ENCODE results near the gene BRINP1.
"Not testable (repeated sequence)": the region's sequence is repeated elsewhere in the genome, so short reads cannot be mapped to it uniquely, and the experiment has no call there.

BRINP1 gene

GRCh38 chr9:119177196-119177595, 192.0 kb downstream of the BRINP1 start:
- no peaks in the 10 kb centered on the region for H3K4me1 ChIP-seq (ENCODE audit: control insufficient read depth in 2 of 2, insufficient read depth in 2 of 2, low read length in 2 of 2)
- H3K27ac ChIP-seq (ENCODE audit: low read depth in 2 of 2, low read length in 2 of 2), result no peak overlapping the region
- no peaks in the 10 kb centered on the region for H3K36me3 ChIP-seq (ENCODE audit: control insufficient read depth in 2 of 2, insufficient read depth in 2 of 2, low read length in 2 of 2)
- H3K9ac ChIP-seq (ENCODE audit: low read depth in 1 of 2, low read length in 2 of 2), result no peak overlapping the region
- H3K27me3 ChIP-seq (ENCODE audit: control insufficient read depth in 2 of 2, insufficient read depth in 2 of 2, low read length in 2 of 2), result no peaks in the 10 kb centered on the region
- no peaks in the 10 kb centered on the region for H3K9me3 ChIP-seq (ENCODE audit: control insufficient read depth in 2 of 2, low read length in 2 of 2)
- no peak overlapping the region for H3K4me3 ChIP-seq (ENCODE audit: low read length in 2 of 2)

GRCh38 chr9:119175581-119175980, 193.7 kb downstream of the BRINP1 start:
- Histone ChIP-seq H3K4me3 (ENCODE audit: low read length in 2 of 2) (no peak overlapping the region), H3K27ac (ENCODE audit: low read depth in 2 of 2, low read length in 2 of 2) (no peak overlapping the region), H3K9me3 (ENCODE audit: control insufficient read depth in 2 of 2, low read length in 2 of 2) (no peaks in the 10 kb centered on the region), H3K9ac (ENCODE audit: low read depth in 1 of 2, low read length in 2 of 2) (no peak overlapping the region), H3K4me1 (ENCODE audit: control insufficient read depth in 2 of 2, insufficient read depth in 2 of 2, low read length in 2 of 2) (no peaks in the 10 kb centered on the region), H3K27me3 (ENCODE audit: control insufficient read depth in 2 of 2, insufficient read depth in 2 of 2, low read length in 2 of 2) (no peaks in the 10 kb centered on the region), H3K36me3 (ENCODE audit: control insufficient read depth in 2 of 2, insufficient read depth in 2 of 2, low read length in 2 of 2) (no peaks in the 10 kb centered on the region)

- H3K9ac ChIP-seq (ENCODE audit: low read depth in 1 of 2, low read length in 2 of 2); H3K36me3 ChIP-seq (ENCODE audit: control insufficient read depth in 2 of 2, insufficient read depth in 2 of 2, low read length in 2 of 2); H3K4me3 ChIP-seq (ENCODE audit: low read length in 2 of 2): not testable (repeated sequence)
These were observed 200.0 kb downstream of the BRINP1 start for GRCh38 chr9:119169222-119169621.

GRCh38 chr9:119167876-119168275, 201.4 kb downstream of the BRINP1 start:
- Histone ChIP-seq H3K36me3 (ENCODE audit: control insufficient read depth in 2 of 2, insufficient read depth in 2 of 2, low read length in 2 of 2) (no peaks in the 10 kb centered on the region), H3K9me3 (ENCODE audit: control insufficient read depth in 2 of 2, low read length in 2 of 2) (no peaks in the 10 kb centered on the region), H3K27ac (ENCODE audit: low read depth in 2 of 2, low read length in 2 of 2) (no peak overlapping the region), H3K27me3 (ENCODE audit: control insufficient read depth in 2 of 2, insufficient read depth in 2 of 2, low read length in 2 of 2) (no peaks in the 10 kb centered on the region), H3K4me3 (ENCODE audit: low read length in 2 of 2) (no peak overlapping the region), H3K4me1 (ENCODE audit: control insufficient read depth in 2 of 2, insufficient read depth in 2 of 2, low read length in 2 of 2) (no peaks in the 10 kb centered on the region), H3K9ac (ENCODE audit: low read depth in 1 of 2, low read length in 2 of 2) (no peak overlapping the region)

More at GRCh38 chr9:119169222-119169621, 200.0 kb downstream of the BRINP1 start:
- not testable (repeated sequence) for H3K9me3 ChIP-seq (ENCODE audit: control insufficient read depth in 2 of 2, low read length in 2 of 2); H3K4me1 ChIP-seq (ENCODE audit: control insufficient read depth in 2 of 2, insufficient read depth in 2 of 2, low read length in 2 of 2); H3K27me3 ChIP-seq (ENCODE audit: control insufficient read depth in 2 of 2, insufficient read depth in 2 of 2, low read length in 2 of 2); H3K27ac ChIP-seq (ENCODE audit: low read depth in 2 of 2, low read length in 2 of 2)

- H3K4me3 ChIP-seq (ENCODE audit: low read length in 2 of 2), result no peak overlapping the region
- no peaks in the 10 kb centered on the region for H3K36me3 ChIP-seq (ENCODE audit: control insufficient read depth in 2 of 2, insufficient read depth in 2 of 2, low read length in 2 of 2)
- H3K9me3 ChIP-seq (ENCODE audit: control insufficient read depth in 2 of 2, low read length in 2 of 2), result no peaks in the 10 kb centered on the region
- no peaks in the 10 kb centered on the region for H3K4me1 ChIP-seq (ENCODE audit: control insufficient read depth in 2 of 2, insufficient read depth in 2 of 2, low read length in 2 of 2)
- H3K27ac ChIP-seq (ENCODE audit: low read depth in 2 of 2, low read length in 2 of 2), result no peak overlapping the region
- H3K9ac ChIP-seq (ENCODE audit: low read depth in 1 of 2, low read length in 2 of 2), result no peak overlapping the region
- H3K27me3 ChIP-seq (ENCODE audit: control insufficient read depth in 2 of 2, insufficient read depth in 2 of 2, low read length in 2 of 2), result no peaks in the 10 kb centered on the region
These were observed 202.0 kb downstream of the BRINP1 start for GRCh38 chr9:119167267-119167666.

- no peaks in the 10 kb centered on the region for H3K4me1 ChIP-seq (ENCODE audit: control insufficient read depth in 2 of 2, insufficient read depth in 2 of 2, low read length in 2 of 2)
- H3K27me3 ChIP-seq (ENCODE audit: control insufficient read depth in 2 of 2, insufficient read depth in 2 of 2, low read length in 2 of 2), result no peaks in the 10 kb centered on the region
These were observed 203.1 kb downstream of the BRINP1 start for GRCh38 chr9:119166096-119166495.

GRCh38 chr9:119165131-119165530, 204.1 kb downstream of the BRINP1 start:
- H3K4me3 ChIP-seq (ENCODE audit: low read length in 2 of 2), result no peak overlapping the region
- no peaks in the 10 kb centered on the region for H3K4me1 ChIP-seq (ENCODE audit: control insufficient read depth in 2 of 2, insufficient read depth in 2 of 2, low read length in 2 of 2)
- H3K36me3 ChIP-seq (ENCODE audit: control insufficient read depth in 2 of 2, insufficient read depth in 2 of 2, low read length in 2 of 2), result no peaks in the 10 kb centered on the region
- H3K27ac ChIP-seq (ENCODE audit: low read depth in 2 of 2, low read length in 2 of 2), result no peak overlapping the region
- no peak overlapping the region for H3K9ac ChIP-seq (ENCODE audit: low read depth in 1 of 2, low read length in 2 of 2)
- no peaks in the 10 kb centered on the region for H3K27me3 ChIP-seq (ENCODE audit: control insufficient read depth in 2 of 2, insufficient read depth in 2 of 2, low read length in 2 of 2)
- H3K9me3 ChIP-seq (ENCODE audit: control insufficient read depth in 2 of 2, low read length in 2 of 2), result no peaks in the 10 kb centered on the region

More at GRCh38 chr9:119166096-119166495, 203.1 kb downstream of the BRINP1 start:
- H3K36me3 ChIP-seq (ENCODE audit: control insufficient read depth in 2 of 2, insufficient read depth in 2 of 2, low read length in 2 of 2), result no peaks in the 10 kb centered on the region
- no peak overlapping the region for H3K9ac ChIP-seq (ENCODE audit: low read depth in 1 of 2, low read length in 2 of 2)
- no peaks in the 10 kb centered on the region for H3K9me3 ChIP-seq (ENCODE audit: control insufficient read depth in 2 of 2, low read length in 2 of 2)
- no peak overlapping the region for H3K27ac ChIP-seq (ENCODE audit: low read depth in 2 of 2, low read length in 2 of 2)
- no peak overlapping the region for H3K4me3 ChIP-seq (ENCODE audit: low read length in 2 of 2)

GRCh38 chr9:119164716-119165115, 204.5 kb downstream of the BRINP1 start:
- H3K9me3 ChIP-seq (ENCODE audit: control insufficient read depth in 2 of 2, low read length in 2 of 2), result no peaks in the 10 kb centered on the region
- no peak overlapping the region for H3K27ac ChIP-seq (ENCODE audit: low read depth in 2 of 2, low read length in 2 of 2)
- no peak overlapping the region for H3K9ac ChIP-seq (ENCODE audit: low read depth in 1 of 2, low read length in 2 of 2)
- H3K4me3 ChIP-seq (ENCODE audit: low read length in 2 of 2), result no peak overlapping the region
- H3K27me3 ChIP-seq (ENCODE audit: control insufficient read depth in 2 of 2, insufficient read depth in 2 of 2, low read length in 2 of 2), result no peaks in the 10 kb centered on the region
- no peaks in the 10 kb centered on the region for H3K36me3 ChIP-seq (ENCODE audit: control insufficient read depth in 2 of 2, insufficient read depth in 2 of 2, low read length in 2 of 2)
- no peaks in the 10 kb centered on the region for H3K4me1 ChIP-seq (ENCODE audit: control insufficient read depth in 2 of 2, insufficient read depth in 2 of 2, low read length in 2 of 2)

GRCh38 chr9:119160551-119160950, 208.7 kb downstream of the BRINP1 start:
- Histone ChIP-seq H3K4me1 (ENCODE audit: control insufficient read depth in 2 of 2, insufficient read depth in 2 of 2, low read length in 2 of 2) (no peaks in the 10 kb centered on the region), H3K9ac (ENCODE audit: low read depth in 1 of 2, low read length in 2 of 2) (no peak overlapping the region), H3K36me3 (ENCODE audit: control insufficient read depth in 2 of 2, insufficient read depth in 2 of 2, low read length in 2 of 2) (no peaks in the 10 kb centered on the region), H3K9me3 (ENCODE audit: control insufficient read depth in 2 of 2, low read length in 2 of 2) (no peaks in the 10 kb centered on the region), H3K4me3 (ENCODE audit: low read length in 2 of 2) (no peak overlapping the region), H3K27me3 (ENCODE audit: control insufficient read depth in 2 of 2, insufficient read depth in 2 of 2, low read length in 2 of 2) (no peaks in the 10 kb centered on the region), H3K27ac (ENCODE audit: low read depth in 2 of 2, low read length in 2 of 2) (no peak overlapping the region)

- no peaks in the 10 kb centered on the region for H3K36me3 ChIP-seq (ENCODE audit: control insufficient read depth in 2 of 2, insufficient read depth in 2 of 2, low read length in 2 of 2)
- H3K4me1 ChIP-seq (ENCODE audit: control insufficient read depth in 2 of 2, insufficient read depth in 2 of 2, low read length in 2 of 2), result no peaks in the 10 kb centered on the region
- H3K27ac ChIP-seq (ENCODE audit: low read depth in 2 of 2, low read length in 2 of 2), result no peak overlapping the region
- no peaks in the 10 kb centered on the region for H3K27me3 ChIP-seq (ENCODE audit: control insufficient read depth in 2 of 2, insufficient read depth in 2 of 2, low read length in 2 of 2)
- H3K9ac ChIP-seq (ENCODE audit: low read depth in 1 of 2, low read length in 2 of 2), result no peak overlapping the region
- no peaks in the 10 kb centered on the region for H3K9me3 ChIP-seq (ENCODE audit: control insufficient read depth in 2 of 2, low read length in 2 of 2)
- no peak overlapping the region for H3K4me3 ChIP-seq (ENCODE audit: low read length in 2 of 2)
These were observed 209.8 kb downstream of the BRINP1 start for GRCh38 chr9:119159386-119159785.

- Histone ChIP-seq H3K4me3 (ENCODE audit: low read length in 2 of 2) (no peak overlapping the region), H3K9ac (ENCODE audit: low read depth in 1 of 2, low read length in 2 of 2) (no peak overlapping the region), H3K27me3 (ENCODE audit: control insufficient read depth in 2 of 2, insufficient read depth in 2 of 2, low read length in 2 of 2) (no peaks in the 10 kb centered on the region), H3K9me3 (ENCODE audit: control insufficient read depth in 2 of 2, low read length in 2 of 2) (no peaks in the 10 kb centered on the region), H3K4me1 (ENCODE audit: control insufficient read depth in 2 of 2, insufficient read depth in 2 of 2, low read length in 2 of 2) (no peaks in the 10 kb centered on the region), H3K27ac (ENCODE audit: low read depth in 2 of 2, low read length in 2 of 2) (no peak overlapping the region), H3K36me3 (ENCODE audit: control insufficient read depth in 2 of 2, insufficient read depth in 2 of 2, low read length in 2 of 2) (no peaks in the 10 kb centered on the region)
These were observed 212.0 kb downstream of the BRINP1 start for GRCh38 chr9:119157196-119157595.

Measured in mucosa of rectum (tissue), 2 donors.